Activated naive CD8-positive, alpha-beta T cell treated with anti-CD3 and anti-CD28 coated beads for 36 hours (primary cell): ENCODE results near the gene STK4. TPM values are rescaled to one million over a fixed set of nuclear protein-coding genes. Genes with fewer than 3 reads are reported as not detected.

Experiments used
- DNase-seq: peaks from one replicate; pipeline ENCODE4 v3.0.0; 2021
- H3K27ac Mint-ChIP-seq: one replicate; pipeline ENCODE4 v1.8.0; 2022; ENCODE audit warnings: mild to moderate bottlenecking, moderate library complexity, mixed read lengths
- H3K27me3 Mint-ChIP-seq: one replicate; pipeline ENCODE4 v1.8.0; 2022; ENCODE audit warnings: mild to moderate bottlenecking, mixed read lengths
- H3K36me3 Mint-ChIP-seq: one replicate; pipeline ENCODE4 v1.8.0; 2021; ENCODE audit warnings: mild to moderate bottlenecking, mixed read lengths
- H3K4me1 Mint-ChIP-seq: one replicate; pipeline ENCODE4 v1.8.0; 2021; ENCODE audit warnings: mixed read lengths
- H3K4me3 Mint-ChIP-seq: one replicate; pipeline ENCODE4 v1.8.0; 2022; ENCODE audit warnings: mild to moderate bottlenecking, moderate library complexity, mixed read lengths
- H3K9me3 Mint-ChIP-seq: one replicate; pipeline ENCODE4 v1.8.0; 2022; ENCODE audit warnings: mixed read lengths
- total RNA-seq, 2 experiments: library from RNA; stranded (reverse); gene quantifications; one replicate each; pipeline ENCODE4 v1.2.3, GENCODE V29; 2021

Gene STK4
- total RNA-seq, 2 experiments from 2014 or later = 180 to 198 TPM

- DNase-seq = no peak
- H3K27me3 Mint-ChIP-seq = peaks cover 19% of the 10 kb centered on the region
- H3K4me1 Mint-ChIP-seq = peaks cover 8% of the 10 kb centered on the region
- no peak overlapping the region for H3K27ac Mint-ChIP-seq
- no peaks in the 10 kb centered on the region for H3K9me3 Mint-ChIP-seq
- no peaks in the 10 kb centered on the region for H3K36me3 Mint-ChIP-seq
- no peak overlapping the region for H3K4me3 Mint-ChIP-seq
These were observed 149.5 kb downstream of the STK4 start for GRCh38 chr20:45115829-45116228.

GRCh38 chr20:45117581-45117980 lies 151.3 kb downstream of the STK4 start:
- H3K27ac Mint-ChIP-seq = no peak overlapping the region
- DNase-seq = no peak
- peaks cover 8% of the 10 kb centered on the region for H3K4me1 Mint-ChIP-seq
- no peak overlapping the region for H3K4me3 Mint-ChIP-seq
- peaks cover 25% of the 10 kb centered on the region for H3K27me3 Mint-ChIP-seq
- no peaks in the 10 kb centered on the region for H3K9me3 Mint-ChIP-seq
- no peaks in the 10 kb centered on the region for H3K36me3 Mint-ChIP-seq

GRCh38 chr20:45118028-45118427 lies 151.7 kb downstream of the STK4 start:
- Mint-ChIP-seq H3K36me3 (no peaks in the 10 kb centered on the region), H3K4me1 (peaks cover 8% of the 10 kb centered on the region), H3K27ac (no peak overlapping the region), H3K4me3 (no peak overlapping the region), H3K9me3 (no peaks in the 10 kb centered on the region), H3K27me3 (peaks cover 25% of the 10 kb centered on the region)
- DNase-seq = no peak

GRCh38 chr20:45119556-45120266 lies 153.4 kb downstream of the STK4 start:
- Mint-ChIP-seq H3K9me3 (no peaks in the 10 kb centered on the region), H3K27ac (no peak overlapping the region), H3K4me3 (no peak overlapping the region), H3K36me3 (no peaks in the 10 kb centered on the region), H3K4me1 (peaks cover 6% of the 10 kb centered on the region), H3K27me3 (peaks cover 26% of the 10 kb centered on the region)
- DNase-seq = no peak

- DNase-seq = no peak
- Mint-ChIP-seq H3K27ac (no peak overlapping the region), H3K4me3 (no peak overlapping the region), H3K27me3 (peaks cover 34% of the 10 kb centered on the region), H3K36me3 (no peaks in the 10 kb centered on the region), H3K9me3 (no peaks in the 10 kb centered on the region), H3K4me1 (no peaks in the 10 kb centered on the region)
These were observed 155.1 kb downstream of the STK4 start for GRCh38 chr20:45121388-45121787.

- no peak within 1 kb of the TSS for H3K4me3 Mint-ChIP-seq
- no peaks in the 10 kb centered on the region for H3K9me3 Mint-ChIP-seq
- no peaks in the 10 kb centered on the region for H3K36me3 Mint-ChIP-seq
- H3K4me1 Mint-ChIP-seq = no peaks in the 10 kb centered on the region
- H3K27ac Mint-ChIP-seq = no peak within 1 kb of the TSS
- H3K27me3 Mint-ChIP-seq = peaks cover 38% of the 10 kb centered on the region
- no peak for DNase-seq
These were observed 158.1 kb downstream of the STK4 start, which contains the start of gene WFDC12 for GRCh38 chr20:45124365-45124764. Gene WFDC12 (minus strand): TSS chr20:45124465. CDS start chr20:45124447, 18 bp downstream.

- H3K27ac Mint-ChIP-seq = no peak overlapping the region
- H3K4me1 Mint-ChIP-seq = no peaks in the 10 kb centered on the region
- no peaks in the 10 kb centered on the region for H3K9me3 Mint-ChIP-seq
- DNase-seq = no peak
- H3K27me3 Mint-ChIP-seq = peaks cover 42% of the 10 kb centered on the region
- no peaks in the 10 kb centered on the region for H3K36me3 Mint-ChIP-seq
- no peak overlapping the region for H3K4me3 Mint-ChIP-seq
These were observed 161.8 kb downstream of the STK4 start for GRCh38 chr20:45128099-45128498.

Other genes with a start within 250 kb of the STK4 start
- gene KCNK15, start 220.6 kb upstream of the STK4 start, total RNA-seq = under 1 TPM; 0.31 to 0.48 TPM
- under 1 TPM in 1 of 2 experiments, not detected in 1; 0.08 TPM for gene RIMS4, start 156.0 kb upstream of the STK4 start, total RNA-seq
- gene YWHAB, start 80.8 kb upstream of the STK4 start, total RNA-seq = 100 to 1,000 TPM; 247 TPM
- 10 to 100 TPM; 75.3 to 79.3 TPM for gene PABPC1L, start 56.5 kb upstream of the STK4 start, total RNA-seq
- 10 to 100 TPM; 72.9 to 75.1 TPM for gene TOMM34, start 6.1 kb upstream of the STK4 start, total RNA-seq
- gene KCNS1, start 134.6 kb downstream of the STK4 start, total RNA-seq = under 1 TPM; 0.56 to 0.70 TPM
- under 1 TPM in 1 of 2 experiments, not detected in 1; 0.23 TPM for gene WFDC5, start 148.7 kb downstream of the STK4 start, total RNA-seq
- not detected for gene WFDC12, start 158.0 kb downstream of the STK4 start, total RNA-seq
- gene PI3, start 208.4 kb downstream of the STK4 start, total RNA-seq = not detected
- not detected for gene SEMG1, start 240.5 kb downstream of the STK4 start, total RNA-seq